ENCODE data around the gene LMNTD2. TPM values are rescaled to one million over a fixed set of nuclear protein-coding genes. Genes with fewer than 3 reads are reported as not detected.

LMNTD2 gene
- polyA plus RNA-seq, 1 donor from 2014 or later, result 0.61 TPM

DNA sequence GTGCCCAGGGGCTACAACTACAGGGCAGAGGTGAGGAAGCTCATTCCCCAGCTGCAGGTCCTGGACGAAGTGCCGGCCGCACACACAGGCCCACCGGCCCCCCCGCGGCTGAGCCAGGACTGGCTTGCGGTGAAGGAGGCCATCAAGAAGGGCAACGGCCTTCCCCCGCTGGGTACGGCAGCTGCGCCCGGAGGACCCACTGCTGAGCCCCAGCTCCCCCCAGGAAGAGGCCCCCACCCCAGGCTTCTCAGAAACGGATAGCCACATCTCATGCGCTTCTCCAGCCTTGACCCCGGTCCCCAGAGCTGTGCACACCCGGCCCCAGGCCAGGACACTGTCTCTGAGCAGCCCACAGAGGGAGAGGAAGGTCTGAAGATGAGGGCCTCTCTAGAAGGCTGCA lies 9.4 kb downstream of the LMNTD2 start:
- H3F3A ChIP-seq (ENCODE audit: insufficient read depth, low read length, poor library complexity, severe bottlenecking), result no peaks in the 10 kb centered on the region

DNA sequence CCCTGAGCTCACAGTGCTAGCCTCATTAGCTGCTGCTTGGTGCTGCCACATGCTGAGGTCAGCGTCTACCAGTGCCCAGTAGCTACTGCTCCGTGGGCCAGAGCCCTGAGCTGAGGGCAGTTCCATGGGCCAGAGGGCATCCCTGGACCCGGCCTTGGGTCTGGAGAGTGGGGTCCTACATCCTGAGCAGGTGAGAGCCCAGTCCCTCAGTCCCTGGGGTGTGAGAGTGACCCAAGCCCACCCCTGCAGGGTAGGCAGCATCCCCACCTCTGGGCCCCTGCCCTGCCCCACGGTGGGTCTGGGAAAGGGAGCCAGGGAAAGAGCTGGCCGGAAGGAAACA lies 9.8 kb downstream of the LMNTD2 start:
- no peak overlapping the region for H3K4me3 ChIP-seq (ENCODE audit: low read length)
- H4K20me1 ChIP-seq (ENCODE audit: insufficient read depth), result no peaks in the 10 kb centered on the region
- no peaks in the 10 kb centered on the region for H3K36me3 ChIP-seq (ENCODE audit: insufficient read depth, low read length)
- H3K79me2 ChIP-seq (replicated peaks; ENCODE audit: insufficient read depth, low read length), result no peaks in the 10 kb centered on the region
- TF ChIP-seq SMC3 (conservative IDR thresholded peaks at IDR 0.05; ENCODE audit: poor library complexity) (no peak), EP300 (conservative IDR thresholded peaks at IDR 0.05; ENCODE audit: poor library complexity, severe bottlenecking) (no peak), TAF1 (IDR thresholded peaks at IDR 0.05; ENCODE audit: low read depth) (no peak), EZH2 (IDR thresholded peaks at IDR 0.05; ENCODE audit: borderline replicate concordance, insufficient read depth, low read length, poor library complexity, severe bottlenecking) (no peak), MXI1 (conservative IDR thresholded peaks at IDR 0.05; ENCODE audit: poor library complexity, severe bottlenecking) (no peak)
- TF ChIP-seq, protein P1, sequence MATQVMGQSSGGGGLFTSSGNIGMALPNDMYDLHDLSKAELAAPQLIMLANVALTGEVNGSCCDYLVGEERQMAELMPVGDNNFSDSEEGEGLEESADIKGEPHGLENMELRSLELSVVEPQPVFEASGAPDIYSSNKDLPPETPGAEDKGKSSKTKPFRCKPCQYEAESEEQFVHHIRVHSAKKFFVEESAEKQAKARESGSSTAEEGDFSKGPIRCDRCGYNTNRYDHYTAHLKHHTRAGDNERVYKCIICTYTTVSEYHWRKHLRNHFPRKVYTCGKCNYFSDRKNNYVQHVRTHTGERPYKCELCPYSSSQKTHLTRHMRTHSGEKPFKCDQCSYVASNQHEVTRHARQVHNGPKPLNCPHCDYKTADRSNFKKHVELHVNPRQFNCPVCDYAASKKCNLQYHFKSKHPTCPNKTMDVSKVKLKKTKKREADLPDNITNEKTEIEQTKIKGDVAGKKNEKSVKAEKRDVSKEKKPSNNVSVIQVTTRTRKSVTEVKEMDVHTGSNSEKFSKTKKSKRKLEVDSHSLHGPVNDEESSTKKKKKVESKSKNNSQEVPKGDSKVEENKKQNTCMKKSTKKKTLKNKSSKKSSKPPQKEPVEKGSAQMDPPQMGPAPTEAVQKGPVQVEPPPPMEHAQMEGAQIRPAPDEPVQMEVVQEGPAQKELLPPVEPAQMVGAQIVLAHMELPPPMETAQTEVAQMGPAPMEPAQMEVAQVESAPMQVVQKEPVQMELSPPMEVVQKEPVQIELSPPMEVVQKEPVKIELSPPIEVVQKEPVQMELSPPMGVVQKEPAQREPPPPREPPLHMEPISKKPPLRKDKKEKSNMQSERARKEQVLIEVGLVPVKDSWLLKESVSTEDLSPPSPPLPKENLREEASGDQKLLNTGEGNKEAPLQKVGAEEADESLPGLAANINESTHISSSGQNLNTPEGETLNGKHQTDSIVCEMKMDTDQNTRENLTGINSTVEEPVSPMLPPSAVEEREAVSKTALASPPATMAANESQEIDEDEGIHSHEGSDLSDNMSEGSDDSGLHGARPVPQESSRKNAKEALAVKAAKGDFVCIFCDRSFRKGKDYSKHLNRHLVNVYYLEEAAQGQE (IDR thresholded peaks at IDR 0.05; ENCODE audit: borderline replicate concordance), result no peak
- TF ChIP-seq, protein P2, sequence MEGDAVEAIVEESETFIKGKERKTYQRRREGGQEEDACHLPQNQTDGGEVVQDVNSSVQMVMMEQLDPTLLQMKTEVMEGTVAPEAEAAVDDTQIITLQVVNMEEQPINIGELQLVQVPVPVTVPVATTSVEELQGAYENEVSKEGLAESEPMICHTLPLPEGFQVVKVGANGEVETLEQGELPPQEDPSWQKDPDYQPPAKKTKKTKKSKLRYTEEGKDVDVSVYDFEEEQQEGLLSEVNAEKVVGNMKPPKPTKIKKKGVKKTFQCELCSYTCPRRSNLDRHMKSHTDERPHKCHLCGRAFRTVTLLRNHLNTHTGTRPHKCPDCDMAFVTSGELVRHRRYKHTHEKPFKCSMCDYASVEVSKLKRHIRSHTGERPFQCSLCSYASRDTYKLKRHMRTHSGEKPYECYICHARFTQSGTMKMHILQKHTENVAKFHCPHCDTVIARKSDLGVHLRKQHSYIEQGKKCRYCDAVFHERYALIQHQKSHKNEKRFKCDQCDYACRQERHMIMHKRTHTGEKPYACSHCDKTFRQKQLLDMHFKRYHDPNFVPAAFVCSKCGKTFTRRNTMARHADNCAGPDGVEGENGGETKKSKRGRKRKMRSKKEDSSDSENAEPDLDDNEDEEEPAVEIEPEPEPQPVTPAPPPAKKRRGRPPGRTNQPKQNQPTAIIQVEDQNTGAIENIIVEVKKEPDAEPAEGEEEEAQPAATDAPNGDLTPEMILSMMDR (IDR thresholded peaks at IDR 0.05; ENCODE audit: poor library complexity, severe bottlenecking), result no peak
- H3K27me3 ChIP-seq (ENCODE audit: insufficient read depth, low read depth, low read length), result peaks cover 14% of the 10 kb centered on the region
- no peak overlapping the region for H3K4me2 ChIP-seq (ENCODE audit: low read length)
- H2AFZ ChIP-seq (ENCODE audit: low read depth, low read length), result no peak overlapping the region
- no peaks in the 10 kb centered on the region for H3K9me3 ChIP-seq (ENCODE audit: low read length)
- H3K9me2 ChIP-seq (ENCODE audit: insufficient read depth, low read length), result no peaks in the 10 kb centered on the region
- H3K27ac ChIP-seq (ENCODE audit: low read length), result no peak overlapping the region
- no peak overlapping the region for H3K9ac ChIP-seq (ENCODE audit: low read length)
- H3F3A ChIP-seq (ENCODE audit: insufficient read depth, low read length, poor library complexity, severe bottlenecking), result no peaks in the 10 kb centered on the region

More for the DNA sequence above, 9.4 kb downstream of the LMNTD2 start:
- no peak overlapping the region for H3K4me3 ChIP-seq (ENCODE audit: low read length)
- H3K9me2 ChIP-seq (ENCODE audit: insufficient read depth, low read length), result no peaks in the 10 kb centered on the region
- peaks cover 18% of the 10 kb centered on the region for H3K27me3 ChIP-seq (ENCODE audit: insufficient read depth, low read depth, low read length)
- no peak overlapping the region for H3K27ac ChIP-seq (ENCODE audit: low read length)
- H2AFZ ChIP-seq (ENCODE audit: low read depth, low read length), result no peak overlapping the region
- H4K20me1 ChIP-seq (ENCODE audit: insufficient read depth), result no peaks in the 10 kb centered on the region
- no peak for TF ChIP-seq EZH2 (IDR thresholded peaks at IDR 0.05; ENCODE audit: borderline replicate concordance, insufficient read depth, low read length, poor library complexity, severe bottlenecking)
- no peak for TF ChIP-seq EP300 (conservative IDR thresholded peaks at IDR 0.05; ENCODE audit: poor library complexity, severe bottlenecking)
- TF ChIP-seq TAF1 (IDR thresholded peaks at IDR 0.05; ENCODE audit: low read depth), result no peak
- TF ChIP-seq, protein P1 (IDR thresholded peaks at IDR 0.05; ENCODE audit: borderline replicate concordance), result no peak
- TF ChIP-seq MXI1 (conservative IDR thresholded peaks at IDR 0.05; ENCODE audit: poor library complexity, severe bottlenecking), result no peak
- TF ChIP-seq RAD21 (conservative IDR thresholded peaks at IDR 0.05), result no peak
- TF ChIP-seq, protein P2 (IDR thresholded peaks at IDR 0.05; ENCODE audit: poor library complexity, severe bottlenecking), result no peak
- TF ChIP-seq SMC3 (conservative IDR thresholded peaks at IDR 0.05; ENCODE audit: poor library complexity), result no peak
- TF ChIP-seq POLR2AphosphoS5 (IDR thresholded peaks at IDR 0.05), result no peak
- H3K36me3 ChIP-seq (ENCODE audit: insufficient read depth, low read length), result no peaks in the 10 kb centered on the region
- H3K9me3 ChIP-seq (ENCODE audit: low read length), result no peaks in the 10 kb centered on the region
- no peak overlapping the region for H3K9ac ChIP-seq (ENCODE audit: low read length)
- no peaks in the 10 kb centered on the region for H3K79me2 ChIP-seq (replicated peaks; ENCODE audit: insufficient read depth, low read length)
- no peak overlapping the region for H3K4me2 ChIP-seq (ENCODE audit: low read length)
